ENCODE data around the gene HPCA.

DNA sequence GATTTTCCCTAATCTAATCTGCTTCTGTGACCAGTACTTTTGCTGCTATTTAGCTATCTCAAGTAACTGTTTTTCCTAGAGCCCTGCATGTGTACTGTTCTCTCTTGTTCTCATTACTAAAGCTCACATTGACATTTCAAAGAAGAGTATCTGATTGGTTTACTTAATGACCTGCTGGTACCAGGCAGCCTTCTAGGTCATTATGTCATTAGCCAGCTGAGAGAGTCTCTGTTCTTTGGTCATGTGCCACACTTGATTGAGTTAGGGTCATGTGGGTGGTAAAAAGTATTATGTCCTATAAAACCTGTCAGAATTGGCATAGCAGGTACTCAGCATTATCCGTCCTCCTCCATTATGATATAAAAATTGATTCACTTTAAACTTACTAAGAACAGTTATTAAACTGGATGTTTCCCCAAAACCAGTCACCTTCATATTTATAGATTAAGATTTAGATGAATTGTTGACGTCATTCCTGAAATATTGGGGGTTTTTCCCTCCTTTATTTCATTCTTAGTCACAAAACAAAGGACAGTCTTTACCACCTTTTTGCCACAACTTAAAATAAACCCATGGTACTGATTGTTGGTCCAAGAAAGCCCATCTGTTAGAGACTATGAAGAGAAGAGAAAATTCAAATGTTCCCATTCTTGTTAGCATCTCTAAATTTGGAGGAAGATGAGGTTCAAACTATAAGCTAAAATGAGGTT is 37.8 kb upstream of the HPCA start:
- TF ChIP-seq, protein P1, sequence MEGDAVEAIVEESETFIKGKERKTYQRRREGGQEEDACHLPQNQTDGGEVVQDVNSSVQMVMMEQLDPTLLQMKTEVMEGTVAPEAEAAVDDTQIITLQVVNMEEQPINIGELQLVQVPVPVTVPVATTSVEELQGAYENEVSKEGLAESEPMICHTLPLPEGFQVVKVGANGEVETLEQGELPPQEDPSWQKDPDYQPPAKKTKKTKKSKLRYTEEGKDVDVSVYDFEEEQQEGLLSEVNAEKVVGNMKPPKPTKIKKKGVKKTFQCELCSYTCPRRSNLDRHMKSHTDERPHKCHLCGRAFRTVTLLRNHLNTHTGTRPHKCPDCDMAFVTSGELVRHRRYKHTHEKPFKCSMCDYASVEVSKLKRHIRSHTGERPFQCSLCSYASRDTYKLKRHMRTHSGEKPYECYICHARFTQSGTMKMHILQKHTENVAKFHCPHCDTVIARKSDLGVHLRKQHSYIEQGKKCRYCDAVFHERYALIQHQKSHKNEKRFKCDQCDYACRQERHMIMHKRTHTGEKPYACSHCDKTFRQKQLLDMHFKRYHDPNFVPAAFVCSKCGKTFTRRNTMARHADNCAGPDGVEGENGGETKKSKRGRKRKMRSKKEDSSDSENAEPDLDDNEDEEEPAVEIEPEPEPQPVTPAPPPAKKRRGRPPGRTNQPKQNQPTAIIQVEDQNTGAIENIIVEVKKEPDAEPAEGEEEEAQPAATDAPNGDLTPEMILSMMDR (IDR thresholded peaks at IDR 0.05), result no peak
- TF ChIP-seq POLR2A (IDR thresholded peaks at IDR 0.05), result no peak
